Thyroid gland (tissue), 4 donors: ENCODE results near the gene TRPM1. TPM values are rescaled to one million over a fixed set of nuclear protein-coding genes. Genes with fewer than 3 reads are reported as not detected.

Experiments used
- DNase-seq, 2 donors: peaks; one replicate each; pipeline ENCODE4 v3.0.0-alpha.2; 2019
- H3K27ac ChIP-seq, 3 donors: fragments of 200-600 bp; sonication (generic); 1 replicate in 2 of 3; 2 replicates in 1 of 3; pipeline ENCODE4 v1.5.1; 2016 to 2019; ENCODE audit warnings: mild to moderate bottlenecking in 1 of 3, moderate library complexity in 1 of 3
- H3K27me3 ChIP-seq: fragments of 200-600 bp; sonication (generic); one replicate; pipeline ENCODE4 v1.5.1; 2019
- H3K36me3 ChIP-seq, 2 donors: fragments of 200-600 bp; sonication (generic); one replicate each; pipeline ENCODE4 v1.5.1; 2016 to 2019
- H3K4me1 ChIP-seq, 2 donors: fragments of 200-600 bp; sonication (generic); one replicate each; pipeline ENCODE4 v1.5.1; 2017 to 2019
- H3K4me3 ChIP-seq, 3 donors: fragments of 200-600 bp; sonication (generic); replicated peaks in 1 of 3; 1 replicate in 2 of 3; 2 replicates in 1 of 3; pipeline ENCODE4 v1.5.1; 2016; ENCODE audit warnings: mild to moderate bottlenecking in 1 of 3
- H3K9me3 ChIP-seq: fragments of 200-600 bp; sonication (generic); one replicate; pipeline ENCODE4 v1.5.1; 2017
- POLR2A ChIP-seq, 2 donors: fragments of 450-650 bp; IDR thresholded peaks; one replicate each; pipeline ENCODE4 v1.6.1; 2017; ENCODE audit warnings: antibody characterized with exemption in 2 of 2, mild to moderate bottlenecking in 2 of 2, moderate library complexity in 1 of 2
- WGBS, 2 donors: methylation state at CpG; one replicate each; pipeline ENCODE4 v1.1.5; 2017; 5-methylcytosine and 5-hydroxymethylcytosine counted together
- intact Hi-C: fragments of 100-400 bp; cut with DNase I; formaldehyde crosslinking; loops from one replicate; pipeline ENCODE4 v1.15.1; 2023
- total RNA-seq, 4 donors: library from RNA; depleted of rRNA; stranded (reverse); fragments of >200 nt; gene quantifications; one replicate each; pipeline ENCODE4 v1.2.3, GENCODE V29; 2016
- TF ChIP-seq, protein P1 (sequence below), 6 experiments: fragments of 200-600 bp in 3 of 6; fragments of 450-650 bp in 3 of 6; sonication (generic) in 3 of 6; IDR thresholded peaks; one replicate each; pipeline ENCODE4 v1.5.1; 2016 to 2019; ENCODE audit warnings: antibody characterized with exemption in 6 of 6, mild to moderate bottlenecking in 2 of 6, inconsistent platforms in 1 of 6, moderate library complexity in 1 of 6

The TRPM1 gene
- total RNA-seq, 4 donors from 2014 or later = not detected

DNA sequence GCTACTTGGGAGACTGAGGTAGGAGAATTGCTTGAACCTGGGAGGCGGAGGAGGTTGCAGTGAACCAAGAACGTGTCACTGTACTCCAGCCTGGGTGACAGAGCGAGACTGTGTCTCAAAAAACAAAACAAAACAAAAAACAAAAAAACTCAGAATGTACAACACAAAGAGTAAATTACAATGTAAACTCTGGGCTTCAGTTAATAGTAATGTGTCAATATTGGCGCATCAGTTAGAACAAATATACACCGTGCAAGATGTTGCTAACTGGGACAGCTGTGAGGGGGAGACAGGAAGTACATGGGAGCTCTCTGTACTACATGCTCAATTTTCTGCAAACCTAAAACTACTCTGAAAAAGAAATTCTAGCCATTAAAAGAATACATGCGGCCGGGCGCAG lies 23.5 kb upstream of the TRPM1 start:
- intact Hi-C loops = loop anchor here (5.0 kb wide), 1 partner anchor 233 kb away; no protein-coding TSS in a partner anchor
- H3K36me3 ChIP-seq = no peaks in the 10 kb centered on the region
- no peak for TF ChIP-seq POLR2A (IDR thresholded peaks at IDR 0.05)
- TF ChIP-seq, protein P1, sequence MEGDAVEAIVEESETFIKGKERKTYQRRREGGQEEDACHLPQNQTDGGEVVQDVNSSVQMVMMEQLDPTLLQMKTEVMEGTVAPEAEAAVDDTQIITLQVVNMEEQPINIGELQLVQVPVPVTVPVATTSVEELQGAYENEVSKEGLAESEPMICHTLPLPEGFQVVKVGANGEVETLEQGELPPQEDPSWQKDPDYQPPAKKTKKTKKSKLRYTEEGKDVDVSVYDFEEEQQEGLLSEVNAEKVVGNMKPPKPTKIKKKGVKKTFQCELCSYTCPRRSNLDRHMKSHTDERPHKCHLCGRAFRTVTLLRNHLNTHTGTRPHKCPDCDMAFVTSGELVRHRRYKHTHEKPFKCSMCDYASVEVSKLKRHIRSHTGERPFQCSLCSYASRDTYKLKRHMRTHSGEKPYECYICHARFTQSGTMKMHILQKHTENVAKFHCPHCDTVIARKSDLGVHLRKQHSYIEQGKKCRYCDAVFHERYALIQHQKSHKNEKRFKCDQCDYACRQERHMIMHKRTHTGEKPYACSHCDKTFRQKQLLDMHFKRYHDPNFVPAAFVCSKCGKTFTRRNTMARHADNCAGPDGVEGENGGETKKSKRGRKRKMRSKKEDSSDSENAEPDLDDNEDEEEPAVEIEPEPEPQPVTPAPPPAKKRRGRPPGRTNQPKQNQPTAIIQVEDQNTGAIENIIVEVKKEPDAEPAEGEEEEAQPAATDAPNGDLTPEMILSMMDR (IDR thresholded peaks at IDR 0.05) = no peak
- H3K27ac ChIP-seq = no peak overlapping the region
- no peaks in the 10 kb centered on the region for H3K27me3 ChIP-seq
- no peak overlapping the region for H3K4me3 ChIP-seq
- 91 to 92% methylated on average over 8 of the region's 8 CpGs for WGBS, 2 donors
- H3K4me1 ChIP-seq = peaks cover 0 to 4% of the 10 kb centered on the region in 2 donors
- DNase-seq = no peak
- no peaks in the 10 kb centered on the region for H3K9me3 ChIP-seq

DNA sequence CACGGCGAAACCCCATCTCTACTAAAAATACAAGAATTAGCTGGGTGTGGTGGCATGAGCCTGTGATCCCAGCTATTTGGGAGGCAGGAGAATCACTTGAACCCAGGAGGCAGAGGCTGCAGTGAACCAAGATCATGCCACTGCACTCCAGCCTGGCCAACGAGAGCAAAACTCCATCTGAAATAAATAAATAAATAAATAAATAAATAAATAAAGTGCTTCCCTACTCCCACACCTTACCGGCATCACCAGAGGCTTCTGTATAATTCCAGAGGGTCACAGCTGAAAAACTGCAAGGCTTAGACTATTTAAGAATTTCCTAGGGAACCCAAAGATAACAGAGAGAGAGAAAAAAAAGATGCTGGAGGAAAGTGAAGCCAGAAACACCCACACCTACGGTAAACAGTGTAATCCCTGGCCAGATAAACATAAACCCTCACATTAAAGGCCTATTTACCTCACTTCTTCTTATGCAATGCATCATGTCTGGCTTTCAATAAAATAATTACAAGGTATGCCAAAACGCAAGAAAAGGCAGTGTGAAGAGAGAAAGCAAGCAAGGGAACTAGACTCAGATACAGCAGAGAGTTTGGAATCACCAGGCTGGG lies 15.0 kb upstream of the TRPM1 start:
- DNase-seq = no peak
- Histone ChIP-seq H3K27me3 (no peaks in the 10 kb centered on the region), H3K4me1 (no peaks in the 10 kb centered on the region), H3K27ac (no peak overlapping the region), H3K4me3 (no peak overlapping the region), H3K9me3 (no peaks in the 10 kb centered on the region), H3K36me3 (no peaks in the 10 kb centered on the region)
- intact Hi-C loops = no loop called here
- TF ChIP-seq POLR2A (IDR thresholded peaks at IDR 0.05) = no peak
- TF ChIP-seq, protein P1 (IDR thresholded peaks at IDR 0.05) = no peak
- 79 to 90% methylated on average over 6 of the region's 6 CpGs for WGBS, 2 donors

DNA sequence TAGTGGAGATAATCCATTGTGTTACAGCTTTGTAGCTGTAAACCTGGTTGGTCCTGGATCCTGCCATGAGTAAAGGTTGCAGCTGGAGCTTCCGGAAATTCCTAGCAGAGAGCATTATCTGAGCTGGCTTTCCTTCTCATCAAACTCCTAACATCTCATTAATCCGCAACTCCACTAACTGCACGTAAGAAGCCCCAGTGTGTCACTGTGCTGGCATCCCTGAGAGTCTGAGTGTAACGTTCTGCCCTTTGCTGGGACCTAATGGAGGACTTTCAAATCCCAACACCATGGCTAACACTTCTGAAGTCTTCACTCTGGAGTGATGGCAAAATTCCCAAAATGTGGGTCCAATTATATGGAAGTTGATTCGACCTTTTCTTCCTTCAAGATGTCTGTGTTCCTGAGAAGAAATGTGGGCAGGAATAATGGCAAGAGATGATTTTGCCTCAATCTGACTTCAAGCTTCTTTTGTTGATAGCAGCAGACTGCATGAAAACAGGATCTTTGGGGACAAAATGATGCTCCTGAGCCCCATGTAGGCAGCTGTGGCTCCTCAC lies 9.6 kb upstream of the TRPM1 start:
- intact Hi-C loops = no loop called here
- DNase-seq = no peak
- TF ChIP-seq POLR2A (IDR thresholded peaks at IDR 0.05) = no peak
- TF ChIP-seq, protein P1 (IDR thresholded peaks at IDR 0.05) = no peak
- WGBS, 2 donors = 61 to 65% methylated on average over 5 of the region's 5 CpGs
- no peaks in the 10 kb centered on the region for H3K36me3 ChIP-seq
- no peak overlapping the region for H3K27ac ChIP-seq
- H3K27me3 ChIP-seq = no peaks in the 10 kb centered on the region
- H3K9me3 ChIP-seq = no peaks in the 10 kb centered on the region
- H3K4me1 ChIP-seq = peaks cover 0 to 13% of the 10 kb centered on the region in 2 donors
- H3K4me3 ChIP-seq = no peak overlapping the region

DNA sequence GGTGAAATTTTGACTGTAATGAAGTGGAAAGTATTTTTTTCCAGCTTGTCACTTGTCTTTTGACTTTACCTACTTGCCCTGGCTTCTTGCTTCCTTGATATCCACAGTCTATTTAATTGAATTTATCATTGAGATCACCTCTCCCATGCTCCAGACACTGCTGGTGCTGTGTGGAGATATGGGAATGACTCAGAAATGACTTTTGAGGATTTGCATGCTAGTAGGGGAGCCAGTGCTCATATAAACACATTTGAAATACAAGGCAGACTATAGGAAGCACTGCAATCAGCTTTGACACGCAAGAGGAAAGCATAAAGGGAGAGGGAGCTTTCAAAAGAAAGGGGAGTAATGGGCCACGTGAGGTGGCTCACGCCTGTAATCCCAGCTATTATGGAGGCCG lies 7.3 kb upstream of the TRPM1 start:
- Histone ChIP-seq H3K4me3 (no peak overlapping the region), H3K4me1 (peaks cover 0 to 13% of the 10 kb centered on the region in 2 donors), H3K9me3 (no peaks in the 10 kb centered on the region), H3K36me3 (no peaks in the 10 kb centered on the region), H3K27me3 (no peaks in the 10 kb centered on the region), H3K27ac (no peak overlapping the region)
- intact Hi-C loops = no loop called here
- 95 to 96% methylated on average over 4 of the region's 4 CpGs for WGBS, 2 donors
- no peak for TF ChIP-seq POLR2A (IDR thresholded peaks at IDR 0.05)
- TF ChIP-seq, protein P1 (IDR thresholded peaks at IDR 0.05) = no peak
- DNase-seq = no peak

DNA sequence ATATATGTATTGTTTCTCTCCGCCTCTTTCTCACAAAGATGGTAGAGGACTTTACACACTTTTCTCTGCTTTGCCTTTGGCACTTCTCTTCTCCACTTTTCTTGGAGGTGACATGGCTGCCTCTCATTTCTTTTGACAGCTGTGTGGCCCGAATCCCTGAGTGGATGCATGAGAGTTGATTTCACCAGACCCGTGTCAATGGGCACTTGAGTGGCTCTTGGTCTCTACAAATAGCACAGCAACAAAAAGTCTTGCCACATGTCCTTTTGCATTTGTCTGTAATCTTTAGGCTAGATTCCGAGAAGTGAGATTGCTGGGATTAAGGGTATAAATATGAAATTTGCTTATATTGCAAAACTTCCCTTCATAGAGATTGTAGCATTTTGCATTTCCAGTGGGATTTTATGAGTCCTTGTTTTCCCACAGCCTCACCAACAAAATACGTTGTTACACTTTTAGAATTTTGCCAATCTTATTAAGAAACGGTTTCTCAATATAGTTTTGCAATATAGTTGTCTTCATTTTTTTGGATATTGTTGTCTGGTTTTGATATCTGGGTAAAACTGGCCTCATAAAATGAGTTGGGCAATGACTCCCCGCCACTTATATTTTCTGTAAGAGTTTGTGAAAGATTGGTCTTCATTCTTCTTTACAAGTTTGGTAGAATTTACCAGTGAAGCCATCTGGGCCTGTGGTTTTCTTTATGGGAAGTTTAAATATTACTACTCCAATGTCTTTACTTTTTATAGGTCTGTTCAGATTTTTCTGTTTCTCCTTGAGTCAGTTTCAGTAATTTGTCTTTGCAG lies 5.2 kb upstream of the TRPM1 start:
- Histone ChIP-seq H3K27me3 (no peaks in the 10 kb centered on the region), H3K27ac (no peak overlapping the region), H3K4me3 (no peak overlapping the region), H3K36me3 (no peaks in the 10 kb centered on the region), H3K4me1 (peaks cover 0 to 13% of the 10 kb centered on the region in 2 donors), H3K9me3 (no peaks in the 10 kb centered on the region)
- TF ChIP-seq, protein P1 (IDR thresholded peaks at IDR 0.05) = no peak
- TF ChIP-seq POLR2A (IDR thresholded peaks at IDR 0.05) = no peak
- intact Hi-C loops = no loop called here
- DNase-seq = peak; percentile 46 to 63
- 61 to 63% methylated on average over 7 of the region's 7 CpGs for WGBS, 2 donors
